DMS153 treated with DMSO at 0.1 percent for 48 hours (cell line): ENCODE data around the gene TOM1L2.
A peak's percentile ranks its signal among the peaks of the same experiment; 100 is the strongest.
"Not testable (repeated sequence)": the region's sequence is repeated elsewhere in the genome, so short reads cannot be mapped to it uniquely, and the experiment has no call there.

Experiments used
- DNase-seq: peaks from one replicate; lab custom pipeline; 2025; ENCODE audit not compliant: unreplicated experiment; lab: John Stamatoyannopoulos, UW

TOM1L2 gene

DNA sequence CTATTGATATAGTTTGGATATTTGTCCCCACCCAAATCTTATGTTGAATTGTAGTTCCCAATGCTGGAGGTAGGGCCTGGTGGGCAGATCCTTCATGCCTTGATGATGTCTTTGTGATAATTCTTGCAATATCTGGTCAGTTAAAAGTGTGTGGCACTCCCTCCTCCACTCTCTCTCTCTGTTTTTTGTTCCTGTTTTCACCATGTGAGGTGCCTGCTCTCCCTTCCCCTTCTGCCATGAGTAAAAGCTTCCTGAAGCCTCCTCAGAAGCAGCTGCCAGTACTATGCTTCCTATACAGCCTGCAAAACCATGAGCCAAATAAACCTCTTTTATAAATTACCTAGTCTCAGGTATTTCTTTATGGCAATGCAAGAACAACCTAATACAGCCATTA is 47.3 kb downstream of the TOM1L2 start:
- no peak for DNase-seq

DNA sequence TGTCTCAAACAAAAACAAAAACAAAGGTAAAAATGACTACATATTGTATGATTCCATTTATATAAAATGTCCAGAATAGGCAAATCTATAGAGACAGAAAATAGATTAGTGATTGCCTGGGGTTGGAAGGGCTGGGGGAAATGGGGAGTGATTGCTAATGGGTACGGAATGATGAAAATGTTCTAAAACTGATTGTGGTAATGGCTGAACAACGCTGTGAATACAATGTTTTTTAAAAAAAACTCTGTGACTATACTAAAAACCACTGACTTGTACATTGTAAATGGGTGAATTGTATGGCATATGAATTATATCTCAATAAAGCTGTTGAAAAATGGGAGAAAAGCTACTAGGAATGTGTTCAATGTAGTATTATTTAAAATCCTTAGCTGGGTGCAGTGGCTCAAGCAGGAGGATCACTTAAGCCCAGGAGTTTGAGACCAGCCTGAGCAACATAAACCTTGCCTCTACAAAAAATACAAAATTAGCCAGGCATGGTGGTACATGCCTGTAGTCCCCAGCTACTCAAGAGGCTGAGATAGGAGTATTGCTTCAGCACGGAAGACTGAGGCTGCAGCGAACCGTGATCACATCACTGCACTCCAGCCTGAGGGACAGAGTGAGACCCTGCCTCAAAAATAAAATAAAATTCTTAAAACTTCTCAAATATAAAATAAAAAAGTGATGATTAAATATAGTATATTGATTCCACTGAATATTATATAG is 47.9 kb downstream of the TOM1L2 start:
- no peak for DNase-seq

DNA sequence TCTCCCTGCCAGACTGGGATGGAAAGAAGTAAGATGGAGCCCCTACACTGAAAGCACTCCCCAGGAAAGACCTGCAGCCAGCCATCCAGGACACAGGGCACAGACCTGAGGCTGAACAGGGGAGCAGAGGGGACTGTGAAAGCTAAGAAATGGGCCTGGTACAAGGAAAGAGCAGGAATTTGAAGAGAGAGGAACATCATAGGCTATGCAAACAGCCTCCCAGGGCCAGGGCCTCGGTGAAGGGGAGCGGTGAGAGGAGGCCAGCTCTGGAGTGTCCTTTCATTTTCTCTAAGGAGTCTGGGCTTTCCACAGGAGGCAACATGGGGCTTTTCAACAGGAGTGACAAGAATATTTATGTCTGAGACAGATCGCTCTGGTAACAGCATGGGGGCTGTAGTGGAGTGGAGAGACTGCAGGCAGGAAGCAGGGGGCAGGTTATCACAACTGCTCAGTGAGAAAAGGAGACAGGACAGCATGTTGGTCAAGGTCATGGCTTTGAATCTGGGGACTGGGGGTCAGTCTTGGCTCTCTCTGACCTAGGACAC is 50.1 kb downstream of the TOM1L2 start:
- no peak for DNase-seq

DNA sequence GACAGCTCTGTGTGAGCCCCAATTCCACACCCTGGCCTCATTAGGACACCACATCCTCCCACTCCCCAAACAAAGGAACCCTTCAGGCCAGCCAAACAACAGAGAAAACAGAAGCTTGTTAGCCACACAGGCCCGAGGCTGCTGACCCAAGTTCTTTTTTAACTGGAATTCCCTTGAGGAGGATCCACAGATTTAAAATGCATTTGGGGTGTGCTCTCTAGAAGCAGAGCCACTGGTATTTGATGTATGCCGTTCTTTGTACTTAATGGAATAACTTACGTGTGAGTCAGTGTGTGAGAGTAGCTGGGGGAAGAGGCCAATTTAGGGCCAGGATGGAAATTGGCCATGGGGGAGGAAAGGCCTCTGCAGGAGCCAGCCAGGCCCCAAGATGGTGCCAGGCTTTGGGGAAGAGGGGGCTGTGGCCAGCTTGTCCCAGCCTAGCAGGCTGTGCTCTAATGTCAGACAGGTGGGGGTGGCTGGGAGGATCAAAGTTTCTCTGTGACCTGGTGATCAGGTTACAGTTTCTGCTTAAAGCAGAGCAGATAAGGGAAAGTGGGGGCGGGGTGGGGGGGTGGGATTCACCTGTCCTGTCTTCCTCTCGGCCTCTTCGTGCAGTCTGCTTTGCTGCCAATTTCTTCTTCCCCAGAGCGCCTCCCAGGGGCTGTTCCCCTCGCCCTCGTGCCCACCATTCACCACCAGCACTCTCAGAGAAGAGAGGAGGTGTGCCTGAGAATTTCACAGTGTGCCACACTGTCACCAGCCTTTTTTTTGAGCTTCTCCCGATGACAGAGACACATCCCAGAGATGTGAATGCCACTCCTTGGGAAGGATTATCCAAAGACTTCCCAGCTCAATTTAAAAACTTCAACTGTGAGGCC is 50.8 kb downstream of the TOM1L2 start:
- no peak for DNase-seq

DNA sequence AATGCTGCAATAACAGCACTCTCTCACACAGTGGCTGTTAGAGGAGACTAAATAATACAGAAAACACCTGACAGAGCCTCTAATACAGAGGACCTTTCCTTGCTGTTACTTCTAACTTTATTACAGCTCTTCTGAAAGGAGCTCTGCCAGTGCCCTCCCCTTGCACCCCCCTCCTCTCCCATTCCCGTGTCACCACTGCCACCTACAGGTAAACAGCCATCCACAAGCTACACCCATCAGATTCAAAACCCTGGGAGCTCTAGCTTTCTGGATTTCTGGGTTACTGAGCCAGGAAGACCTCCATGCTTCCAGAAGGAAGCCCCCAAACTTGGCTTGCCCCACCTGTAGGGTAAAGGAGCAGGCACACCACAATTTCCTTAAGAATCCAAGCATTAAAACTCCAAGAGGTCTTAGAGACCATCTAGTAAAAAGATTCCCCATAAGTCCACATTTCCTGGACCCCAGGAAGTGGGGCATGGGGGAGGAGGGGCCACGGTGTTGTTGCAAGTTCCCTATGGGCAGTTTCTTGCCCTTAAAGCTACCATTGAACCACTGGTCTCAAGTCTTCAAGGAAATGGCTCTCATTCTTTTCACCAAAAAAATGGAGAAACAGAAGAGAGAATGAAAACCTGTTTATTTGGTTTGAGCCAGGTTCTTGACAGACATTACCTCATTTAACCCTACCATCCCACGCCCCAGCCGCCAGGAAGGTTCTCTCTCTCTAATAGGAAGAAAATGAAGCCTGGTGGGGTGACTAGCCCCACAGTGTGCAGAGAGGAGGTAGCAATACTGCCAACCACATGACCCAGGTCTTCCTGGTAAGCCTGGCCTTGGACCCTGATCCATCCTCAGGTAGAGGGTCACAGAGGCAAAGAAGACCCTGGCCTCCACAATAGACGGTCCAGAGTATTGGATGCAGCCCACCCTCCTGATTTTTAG is 52.8 kb downstream of the TOM1L2 start:
- peak; percentile 14 for DNase-seq

DNA sequence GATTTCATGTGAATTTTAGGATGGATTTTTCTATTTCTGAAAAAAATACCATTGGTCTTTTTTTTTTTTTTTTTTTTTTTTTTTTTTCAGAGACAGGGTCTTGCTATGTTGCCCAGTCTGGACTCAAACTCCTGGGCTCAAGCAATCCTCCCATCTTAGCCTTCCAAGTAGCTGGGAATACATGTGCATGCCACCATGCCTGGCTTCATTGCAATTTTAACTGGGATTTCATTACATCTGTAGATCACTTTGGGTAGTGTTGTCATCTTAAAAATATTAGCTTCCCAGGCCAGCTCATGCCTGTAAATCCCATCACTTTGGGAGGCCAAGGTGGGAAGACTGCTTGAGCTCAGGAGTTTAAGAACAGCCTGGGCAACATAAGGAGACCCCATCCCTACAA is 54.8 kb downstream of the TOM1L2 start:
- no peak for DNase-seq

DNA sequence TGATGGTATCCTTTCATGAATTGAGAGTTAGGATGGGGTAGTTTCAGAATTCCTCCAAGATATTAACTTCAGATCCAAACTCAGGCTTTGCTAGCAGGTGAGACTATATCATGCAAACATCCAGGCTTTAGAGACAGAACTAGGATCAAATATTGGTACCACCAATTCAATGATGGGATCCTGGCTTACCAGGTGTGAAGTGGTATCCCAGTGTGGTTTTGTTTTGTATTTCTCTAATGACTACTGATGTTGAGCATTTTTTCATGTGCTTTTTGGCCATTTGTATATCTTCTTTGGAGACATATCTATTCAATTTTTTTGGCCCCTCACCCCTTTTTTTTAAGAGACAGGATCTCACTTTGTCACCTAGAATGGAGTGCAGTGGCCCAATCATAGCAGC is 57.0 kb downstream of the TOM1L2 start:
- DNase-seq: no peak

DNA sequence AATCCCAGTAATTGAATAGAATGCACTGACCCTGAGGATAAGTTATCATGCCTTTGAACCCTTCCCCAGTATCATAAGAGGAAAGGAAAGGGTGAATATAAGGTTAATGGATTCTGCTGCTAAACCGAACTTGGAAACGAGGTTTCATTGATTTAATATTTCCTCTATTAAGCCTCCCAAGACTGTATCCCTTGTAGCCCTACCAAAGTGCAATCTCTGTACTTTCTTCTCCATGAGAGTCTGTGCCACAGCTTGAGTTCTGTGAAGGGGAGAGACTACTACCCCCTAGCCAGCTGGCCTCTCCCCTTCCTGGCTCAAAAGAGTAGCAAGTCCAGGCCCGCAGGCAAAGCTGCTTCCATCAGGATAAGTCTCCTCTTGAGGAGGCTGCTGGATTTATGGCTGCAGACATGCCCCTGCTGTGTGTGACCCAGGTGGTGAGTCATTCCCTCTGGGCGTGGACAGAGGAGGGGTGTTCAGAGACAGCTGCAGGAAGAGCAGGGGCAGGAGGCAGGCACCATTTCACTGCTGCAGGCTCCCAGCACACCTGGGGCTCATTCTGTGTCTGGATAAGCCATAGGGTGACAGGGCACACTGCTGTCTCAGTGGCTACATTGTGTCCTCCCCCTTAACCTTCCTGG is 58.4 kb downstream of the TOM1L2 start:
- peak; percentile 50 for DNase-seq

DNA sequence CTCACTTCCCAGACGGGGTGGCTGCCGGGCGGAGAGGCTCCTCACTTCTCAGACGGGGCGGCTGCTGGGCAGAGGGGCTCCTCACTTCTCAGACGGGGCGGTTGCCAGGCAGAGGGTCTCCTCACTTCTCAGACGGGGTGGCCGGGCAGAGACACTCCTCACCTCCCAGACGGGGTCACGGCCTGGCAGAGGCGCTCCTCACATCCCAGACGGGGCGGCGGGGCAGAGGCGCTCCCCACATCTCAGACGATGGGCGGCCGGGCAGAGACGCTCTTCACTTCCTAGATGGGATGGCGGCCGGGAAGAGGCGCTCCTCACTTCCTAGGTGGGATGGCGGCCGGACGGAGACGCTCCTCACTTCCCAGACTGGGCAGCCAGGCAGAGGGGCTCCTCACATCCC is 59.9 kb downstream of the TOM1L2 start:
- not testable (repeated sequence) for DNase-seq

DNA sequence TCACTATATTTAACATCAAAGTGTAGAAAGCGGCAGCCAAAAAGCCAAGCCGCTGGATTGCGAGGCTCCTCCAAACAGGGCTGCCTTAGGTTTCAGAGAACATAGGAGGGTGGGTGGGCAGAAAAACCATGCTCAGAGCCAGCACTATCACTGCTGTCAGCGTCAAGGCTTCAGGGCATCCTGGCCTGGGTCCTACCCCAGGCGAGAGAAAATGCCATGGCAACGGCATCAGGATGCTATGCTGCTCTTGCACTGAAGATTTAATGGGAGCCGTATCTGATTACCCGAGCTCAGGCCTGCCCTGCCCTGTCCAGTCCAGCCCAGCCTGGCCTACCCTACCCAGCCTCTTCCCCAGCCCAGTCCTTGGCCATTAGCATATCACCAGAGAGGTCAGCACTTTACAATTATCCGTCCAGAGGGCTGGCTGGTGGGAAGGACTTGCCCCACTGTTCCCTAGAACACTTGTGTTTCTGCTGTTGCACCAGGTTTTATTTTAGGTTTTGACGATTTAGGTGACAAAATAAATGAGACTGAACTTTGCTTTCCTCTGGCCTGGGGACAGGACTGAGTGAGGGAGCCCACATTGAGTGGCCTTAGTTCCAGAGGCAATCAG is 61.1 kb downstream of the TOM1L2 start:
- DNase-seq: no peak

DNA sequence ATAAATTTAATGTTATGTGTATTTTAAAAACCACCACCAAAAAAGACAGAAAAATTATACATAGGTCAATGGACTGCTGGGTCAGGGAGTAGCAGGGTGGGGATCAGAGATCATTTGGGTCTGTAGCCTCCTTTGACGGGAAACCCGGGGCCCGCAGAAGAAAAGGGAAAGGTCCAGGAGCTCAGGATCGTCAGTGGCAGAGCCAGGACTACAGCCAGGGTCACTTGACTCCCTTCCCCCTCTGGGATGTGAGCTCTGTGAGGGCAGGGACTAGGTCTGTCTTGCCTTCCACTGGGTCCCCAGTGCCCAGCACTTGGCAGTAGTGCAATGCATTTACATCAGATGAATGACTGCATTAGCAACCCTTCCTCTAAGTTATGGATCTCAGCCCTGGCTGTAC is 62.1 kb downstream of the TOM1L2 start:
- DNase-seq: no peak

DNA sequence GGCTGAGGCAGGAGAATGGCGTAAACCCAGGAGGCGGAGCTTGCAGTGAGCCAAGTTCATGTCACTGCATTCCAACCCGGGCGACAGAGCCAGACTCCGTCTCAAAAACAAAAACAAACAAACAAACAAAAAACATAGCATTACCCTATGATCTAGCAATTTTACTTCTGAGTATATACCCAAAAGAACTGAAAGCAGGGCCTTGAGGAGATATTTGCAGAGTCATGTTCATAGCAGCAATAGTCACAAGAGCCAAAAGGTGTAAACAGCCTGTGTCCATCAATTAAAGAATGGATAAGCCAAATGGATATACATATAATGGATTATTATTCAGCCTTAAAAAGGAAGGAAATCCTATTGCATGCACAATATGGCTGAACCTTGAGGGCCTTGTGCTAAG is 63.1 kb downstream of the TOM1L2 start:
- DNase-seq: no peak

DNA sequence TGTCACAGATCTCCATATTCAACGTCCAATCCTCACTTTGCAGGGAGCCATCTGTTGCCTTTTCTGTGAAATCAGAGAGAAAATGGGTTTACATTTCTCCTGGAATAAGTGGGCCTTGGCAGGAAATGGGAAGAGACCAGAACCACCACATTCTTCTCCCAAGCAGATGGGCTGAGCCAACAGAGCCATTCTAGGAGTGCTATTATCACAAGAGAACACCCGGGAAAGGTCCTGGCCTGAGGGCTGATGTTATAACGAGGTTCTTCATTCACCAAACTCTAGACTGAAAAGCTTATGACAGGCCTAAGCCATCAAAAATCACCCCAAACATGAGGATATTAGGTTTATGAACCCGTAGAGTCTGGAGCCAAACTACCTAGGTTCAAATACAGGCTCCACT is 64.7 kb downstream of the TOM1L2 start:
- no peak for DNase-seq

DNA sequence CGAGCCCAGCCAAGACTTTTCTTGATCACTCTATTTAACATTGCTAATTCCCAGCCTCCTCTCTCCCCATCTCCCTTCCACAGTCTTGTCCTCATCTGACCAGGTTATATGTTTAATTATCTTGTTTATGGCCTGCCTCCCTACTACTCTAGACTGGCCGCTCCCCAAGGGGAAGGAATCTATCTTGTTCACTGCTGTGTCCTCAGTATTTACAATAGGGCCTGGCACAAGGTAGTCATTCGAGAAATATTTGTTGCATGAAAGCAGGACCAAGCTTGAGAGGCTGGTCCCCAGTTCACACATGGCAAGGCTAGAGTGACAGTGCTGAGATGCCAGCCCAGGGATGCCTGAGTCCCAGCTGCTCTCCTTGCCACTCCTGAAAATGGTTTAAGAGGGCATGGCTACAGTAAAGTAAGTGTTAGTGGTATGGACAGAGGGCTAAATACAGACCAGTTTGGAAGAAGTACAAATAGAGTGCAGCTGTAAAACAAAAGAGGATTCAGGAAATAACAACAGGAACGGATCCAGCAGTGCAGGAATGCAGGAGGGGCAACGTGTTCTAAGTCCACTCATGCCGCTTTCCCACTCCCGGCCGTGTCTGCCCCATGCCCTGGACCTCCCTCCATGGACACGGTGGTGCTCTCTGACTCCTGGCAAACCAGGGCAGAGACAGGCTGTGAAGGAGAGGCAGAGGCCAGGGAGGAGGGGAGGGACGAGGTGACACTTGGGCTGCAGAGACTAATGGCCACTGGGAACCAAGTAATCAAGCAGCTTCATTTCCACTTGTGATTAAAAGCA is 65.6 kb downstream of the TOM1L2 start:
- DNase-seq: no peak

DNA sequence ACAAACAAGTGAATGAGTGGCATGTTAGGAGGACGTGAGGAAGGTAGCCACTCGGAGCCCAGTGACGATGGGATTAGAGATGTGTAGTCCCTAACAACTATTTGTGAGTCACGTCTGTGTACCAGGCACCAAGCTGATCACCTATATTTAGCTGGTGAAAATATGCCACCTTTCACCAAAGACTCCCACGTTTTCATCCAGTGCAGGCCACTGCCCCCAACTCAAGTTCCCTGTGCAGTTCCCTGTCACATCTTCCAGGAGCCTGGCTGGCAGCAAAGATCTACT is 67.2 kb downstream of the TOM1L2 start:
- no peak for DNase-seq

DNA sequence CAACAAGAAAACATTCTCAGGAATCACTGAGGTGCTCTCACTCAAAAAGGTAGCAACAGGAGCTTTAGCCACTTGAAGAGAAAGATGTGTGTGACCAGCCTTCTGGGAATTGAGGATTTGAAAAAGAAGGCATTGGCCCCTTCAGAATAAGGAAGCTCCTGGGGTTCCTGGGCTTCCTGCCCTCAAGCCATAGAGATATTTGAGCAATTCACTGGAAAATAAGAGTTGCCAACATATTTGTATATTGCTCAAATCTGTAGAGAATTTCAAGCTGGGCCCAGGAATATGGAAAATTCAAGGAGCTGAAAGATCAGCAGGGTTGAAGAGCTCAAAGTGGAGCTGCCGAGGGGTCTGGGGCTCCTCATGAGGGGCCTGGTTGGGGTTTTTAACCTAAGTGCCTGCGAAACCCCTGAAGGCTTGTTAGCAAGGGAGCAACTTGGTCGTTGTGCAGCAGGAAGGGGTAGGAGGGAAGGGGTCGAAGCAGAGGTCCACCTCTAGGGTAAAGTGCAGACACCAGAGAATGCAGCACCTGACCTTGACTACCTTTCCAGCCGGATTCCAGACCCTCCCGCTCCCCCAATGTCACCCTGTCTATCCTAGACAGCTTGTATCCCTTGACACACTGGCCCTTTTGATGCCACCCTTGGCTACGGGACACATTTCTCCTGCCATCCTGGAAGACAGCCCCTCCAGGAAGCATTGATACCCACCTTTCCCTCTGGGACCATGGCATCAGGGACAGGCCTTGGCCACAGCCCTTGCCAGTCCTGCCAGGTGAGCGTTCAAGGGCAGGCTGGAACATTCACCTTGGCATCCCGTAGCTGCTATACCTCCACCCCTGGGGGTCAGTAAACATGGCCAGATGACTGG is 67.8 kb downstream of the TOM1L2 start:
- DNase-seq: no peak

DNA sequence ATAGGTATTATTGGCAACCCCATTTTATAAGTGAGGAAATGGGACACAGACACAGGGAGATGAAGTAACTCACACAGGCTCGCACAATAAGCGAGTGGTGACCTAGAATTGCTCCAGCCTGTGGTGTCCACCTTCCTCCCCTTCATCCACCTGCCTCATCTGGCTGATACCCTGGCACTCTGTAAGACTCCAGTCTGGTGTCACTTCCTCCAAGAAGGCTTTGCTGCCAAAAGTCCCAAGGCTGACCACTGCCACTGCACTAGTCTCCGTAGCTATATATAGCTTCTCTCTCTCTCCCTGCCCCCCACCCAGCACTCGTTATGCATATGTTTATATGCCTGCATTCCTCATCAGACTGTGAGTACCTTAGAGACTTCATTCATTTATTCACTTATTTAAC is 69.3 kb downstream of the TOM1L2 start:
- DNase-seq: no peak

DNA sequence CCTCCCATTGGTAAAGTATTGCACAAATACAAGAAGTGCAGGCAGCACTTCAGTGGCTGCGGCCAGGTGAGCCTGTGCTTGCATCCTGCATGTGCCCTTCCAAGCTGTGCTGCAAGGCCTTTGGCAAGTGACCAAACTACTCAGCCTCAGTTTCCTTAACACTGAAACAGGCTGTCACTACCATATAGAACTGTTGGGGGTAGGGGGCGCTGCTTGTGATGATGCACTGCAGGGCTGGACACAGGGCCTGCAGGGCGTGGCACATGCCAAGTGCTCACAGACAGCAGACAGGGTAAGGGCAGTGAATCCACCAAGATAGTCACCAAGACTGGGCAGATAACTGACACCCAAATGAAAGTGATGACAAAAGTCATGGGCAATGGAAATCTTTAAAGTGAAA is 69.8 kb downstream of the TOM1L2 start:
- DNase-seq: no peak
